DMS53 (cell line): ENCODE results near the gene QKI.
A peak's percentile ranks its signal among the peaks of the same experiment; 100 is the strongest.
"Not testable (repeated sequence)": the region's sequence is repeated elsewhere in the genome, so short reads cannot be mapped to it uniquely, and the experiment has no call there.

Source experiments
- DNase-seq: peaks from one replicate; lab custom pipeline; 2025; lab: John Stamatoyannopoulos, UW

QKI gene

DNA sequence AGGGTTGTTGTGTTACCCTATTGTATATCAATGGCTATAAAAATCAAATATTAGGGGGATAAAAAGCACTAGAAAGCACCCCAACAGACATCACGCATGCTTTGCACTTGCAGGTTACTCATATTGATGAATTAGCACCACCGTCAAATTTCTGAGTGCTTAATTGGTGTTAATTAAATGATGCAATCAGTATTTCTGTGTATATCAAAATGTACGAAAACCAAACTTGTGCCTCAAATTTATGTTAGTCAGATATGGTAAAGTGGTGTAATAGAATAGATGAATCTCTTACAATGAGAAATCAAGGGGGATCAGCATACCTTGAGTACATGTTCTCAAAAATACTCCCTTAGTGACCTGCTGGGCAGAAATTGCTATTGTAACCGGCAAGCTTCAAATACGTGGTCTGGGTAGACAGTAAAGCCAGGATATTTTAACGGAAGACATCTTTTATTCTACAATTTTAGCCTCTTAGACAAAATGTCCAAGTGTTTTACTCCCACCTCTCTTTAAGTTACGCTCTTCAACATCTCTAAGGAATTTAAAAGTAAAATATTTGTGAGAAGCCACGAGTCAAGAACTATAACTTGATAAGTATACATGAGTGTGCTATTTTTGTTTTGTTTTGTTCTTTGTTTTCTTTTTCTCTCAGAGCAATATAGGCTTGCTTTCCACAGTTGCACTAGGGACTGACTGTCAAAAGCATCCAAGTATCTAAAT is 166.0 kb downstream of the QKI start:
- DNase-seq = no peak

DNA sequence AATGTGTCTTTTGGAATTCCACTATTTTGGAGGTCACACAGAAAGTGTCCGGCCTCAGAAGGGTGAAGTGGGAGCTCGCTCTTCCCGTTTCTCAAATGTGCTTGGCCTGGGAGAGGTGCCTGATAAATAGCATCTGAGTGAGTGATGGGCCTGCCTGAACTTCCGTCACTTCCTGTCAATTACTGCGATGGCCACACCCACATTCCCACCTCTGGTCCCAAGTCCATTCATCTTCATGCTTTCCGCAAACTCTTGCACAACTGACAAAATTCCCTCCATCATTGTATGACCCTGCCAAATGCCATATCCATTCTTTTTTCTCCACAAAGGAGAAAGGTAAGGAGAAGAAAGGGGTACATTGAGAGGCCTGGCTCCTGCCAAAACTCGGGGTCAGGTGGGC is 169.0 kb downstream of the QKI start:
- DNase-seq = no peak

DNA sequence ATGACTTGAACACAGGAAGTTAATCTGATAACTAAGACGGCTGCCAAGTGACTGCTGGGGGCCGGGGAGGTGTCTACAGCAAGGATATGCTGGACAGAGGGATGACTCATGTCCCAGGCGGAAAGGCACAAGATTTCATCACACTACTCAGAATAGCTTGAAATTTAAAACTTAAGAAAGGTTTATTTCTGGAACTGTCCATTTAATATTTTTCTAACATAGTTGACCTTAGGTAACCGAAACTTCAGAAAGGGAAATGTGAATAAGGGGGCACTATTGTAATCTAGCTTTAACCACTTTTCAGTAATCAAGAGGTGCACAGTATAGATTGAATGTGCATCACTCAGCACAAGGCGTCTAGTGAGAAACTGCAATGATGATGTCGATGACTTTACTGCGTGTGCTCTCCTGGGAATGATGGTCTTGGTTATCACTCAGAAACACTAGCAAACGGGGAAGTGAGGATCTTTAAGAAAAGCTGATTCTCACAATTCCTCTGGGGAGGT is 171.5 kb downstream of the QKI start:
- no peak for DNase-seq

DNA sequence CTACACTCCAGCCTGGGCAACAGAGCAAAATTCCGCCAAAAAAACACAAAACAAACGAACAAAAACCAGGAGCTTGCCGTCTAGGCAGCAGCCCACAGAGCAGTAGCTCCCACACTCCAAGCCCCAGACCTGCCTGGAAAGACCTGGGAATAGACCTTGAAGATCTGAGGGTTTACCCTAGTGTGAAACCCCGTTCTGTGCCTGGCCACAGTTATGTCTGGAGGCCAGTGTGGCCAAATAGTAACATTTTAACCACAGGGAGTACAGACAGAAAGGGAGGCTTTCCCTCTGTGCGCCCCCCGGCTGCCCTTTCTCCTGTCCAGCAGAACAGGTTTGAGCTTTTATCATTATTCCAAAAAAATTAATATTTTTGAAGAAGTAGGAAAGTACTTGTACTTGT is 172.4 kb downstream of the QKI start:
- DNase-seq = no peak

DNA sequence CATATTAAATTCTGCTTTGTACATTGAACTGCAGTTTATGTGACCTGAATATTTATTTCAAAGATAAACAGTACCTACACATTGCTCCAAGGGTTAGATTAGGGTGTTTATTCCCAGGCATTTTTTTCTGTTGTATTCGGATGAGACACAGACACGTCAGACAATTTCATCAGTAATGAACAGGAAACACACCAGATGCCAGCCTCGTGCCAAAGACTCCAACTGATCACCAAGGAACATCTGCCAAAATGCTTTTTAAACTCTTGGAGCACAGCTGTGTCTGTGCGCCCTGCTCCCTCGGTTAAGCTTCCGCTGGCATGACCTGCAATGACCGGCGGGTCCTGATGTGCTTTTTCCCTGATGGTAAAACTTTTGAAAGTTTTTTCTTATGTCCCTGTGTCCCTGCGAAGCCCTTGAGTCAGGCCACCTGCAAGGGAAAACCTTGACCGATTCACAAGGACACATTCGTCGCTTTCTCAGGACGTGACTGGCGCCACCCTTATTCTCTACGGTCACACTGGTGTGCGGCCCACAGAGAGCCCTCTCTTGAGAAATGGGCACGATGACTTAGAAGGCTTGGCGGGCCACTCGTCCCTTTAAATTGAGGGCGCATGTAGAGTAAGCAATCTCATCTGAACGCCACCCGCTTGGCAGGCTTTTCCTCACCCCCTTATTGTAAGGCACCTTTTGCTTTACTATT is 173.9 kb downstream of the QKI start:
- no peak for DNase-seq

DNA sequence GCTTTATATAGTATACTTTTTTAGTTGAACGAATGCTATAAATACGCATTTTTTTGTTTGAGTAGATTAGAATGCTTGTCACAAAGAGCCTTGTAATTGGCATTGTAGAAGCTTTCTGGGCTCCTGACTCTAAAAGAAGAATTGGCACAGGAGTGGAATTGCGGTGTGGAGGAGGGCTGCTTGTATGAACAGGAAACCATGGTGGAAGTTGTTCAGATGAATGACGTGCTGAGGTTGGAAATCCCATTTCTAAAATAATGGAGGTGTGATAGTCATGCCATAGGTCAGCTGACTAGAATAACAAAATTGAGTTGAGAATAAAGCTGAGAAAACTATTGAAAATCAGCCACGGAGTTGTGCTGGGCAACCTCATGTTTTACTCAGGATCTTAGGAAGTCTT is 174.9 kb downstream of the QKI start:
- no peak for DNase-seq

DNA sequence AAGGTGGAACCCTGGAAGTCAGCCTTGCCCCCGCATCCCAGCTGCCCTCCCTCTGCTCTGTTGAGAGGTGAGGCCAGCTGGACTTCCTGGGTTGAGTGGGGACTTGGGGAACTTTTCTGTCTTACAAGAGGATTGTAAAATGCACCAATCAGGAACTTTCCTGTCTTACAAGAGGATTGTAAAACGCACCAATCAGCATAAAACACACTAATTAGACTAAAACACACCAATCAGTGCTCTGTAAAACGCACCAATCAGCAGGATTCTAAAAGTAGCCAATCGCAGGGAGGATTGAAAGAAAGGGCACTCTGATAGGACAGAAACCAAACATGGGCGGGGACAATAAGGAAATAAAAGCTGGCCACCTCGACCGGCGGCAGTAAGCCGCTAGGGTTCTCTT is 175.6 kb downstream of the QKI start:
- DNase-seq = not testable (repeated sequence)

DNA sequence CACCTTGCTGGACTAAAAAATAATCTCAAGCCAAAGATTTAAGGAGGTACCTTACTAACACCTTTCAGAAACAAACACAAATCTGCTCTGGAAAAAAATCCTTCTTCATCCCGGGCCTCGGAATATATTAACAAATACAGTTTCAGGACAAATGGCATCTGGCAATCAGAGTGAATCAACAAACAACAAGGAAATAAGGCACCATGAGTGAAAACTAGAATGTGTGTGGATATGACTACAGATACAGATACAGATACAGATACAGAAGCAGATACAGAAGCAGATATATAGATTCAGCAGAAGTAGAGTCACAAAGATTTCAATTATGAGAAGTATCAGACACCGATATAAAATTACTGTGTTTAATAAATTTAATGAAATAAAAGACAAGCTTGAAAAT is 178.4 kb downstream of the QKI start:
- DNase-seq = peak; percentile 4

DNA sequence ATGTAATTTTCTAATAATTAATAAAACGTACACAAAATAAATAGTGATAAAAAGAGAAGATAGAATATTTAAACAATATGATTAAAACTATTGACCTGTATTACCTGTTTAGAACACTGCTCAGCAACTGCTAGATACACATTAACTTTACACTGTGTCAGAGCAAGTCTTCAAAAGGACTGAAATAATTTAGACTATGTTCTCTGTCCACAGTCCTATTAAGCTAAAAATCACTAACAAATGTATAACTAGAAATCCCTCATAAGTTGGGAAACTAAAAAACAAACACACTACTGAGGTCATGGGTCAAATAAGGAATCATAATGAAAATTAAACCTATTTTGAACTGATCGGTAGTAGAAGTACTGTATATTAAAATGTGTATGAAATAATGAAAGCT is 181.7 kb downstream of the QKI start:
- no peak for DNase-seq

DNA sequence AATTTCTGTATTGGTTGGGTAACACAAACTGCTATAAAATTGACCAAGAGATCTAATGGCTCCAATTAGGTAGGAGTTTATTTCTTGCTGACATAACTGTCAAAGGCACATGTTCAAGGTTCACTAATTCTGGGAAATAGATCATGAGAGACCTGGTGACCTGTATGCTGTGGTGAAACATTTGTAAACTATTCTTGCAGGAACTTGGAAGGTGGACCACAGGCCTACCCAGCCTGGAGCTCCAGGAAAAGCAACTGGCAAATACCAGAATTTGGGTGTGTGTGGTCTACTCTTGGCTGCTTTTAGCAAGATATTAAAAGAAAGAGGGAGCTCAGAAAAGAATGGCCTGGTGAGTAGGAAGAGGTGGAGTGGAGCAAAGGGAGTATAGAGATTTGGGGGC is 184.6 kb downstream of the QKI start:
- no peak for DNase-seq

DNA sequence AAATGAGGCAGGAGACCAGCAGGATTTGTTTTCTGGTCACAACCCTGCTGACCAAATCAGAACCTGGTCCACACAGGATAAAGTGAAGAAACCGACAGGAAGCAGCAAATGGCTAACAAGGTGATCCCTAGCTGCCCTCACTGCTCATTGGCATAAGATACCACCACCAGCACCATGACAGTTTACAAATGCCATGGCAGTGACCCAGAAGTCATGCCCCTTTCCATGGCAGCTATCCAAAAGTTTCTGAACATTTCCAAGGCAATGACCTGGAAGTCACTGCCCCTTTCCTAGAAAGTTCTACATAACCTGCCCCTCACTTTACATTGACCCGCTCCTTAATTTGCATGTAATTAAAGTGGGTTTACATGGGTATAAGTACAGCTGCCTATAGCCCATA is 185.2 kb downstream of the QKI start:
- no peak for DNase-seq

DNA sequence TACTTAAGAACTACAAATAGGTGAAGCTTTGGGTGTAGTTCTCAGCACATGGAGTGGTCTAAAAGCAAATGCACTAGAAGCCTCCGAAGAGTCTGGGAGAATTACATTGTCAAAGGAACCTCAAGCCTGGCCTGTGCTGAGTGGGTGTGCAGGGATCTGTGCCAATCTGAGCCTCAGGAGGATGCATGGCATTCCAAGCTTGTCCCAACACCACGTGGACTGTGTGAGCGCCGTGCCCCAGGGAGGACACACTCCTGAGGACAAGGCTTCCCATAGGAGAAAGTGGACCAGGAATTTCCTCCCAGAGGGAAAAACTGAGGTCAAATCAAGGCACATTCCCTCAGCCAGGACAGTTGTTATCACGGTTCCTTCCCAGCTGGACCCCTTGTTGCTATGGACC is 185.8 kb downstream of the QKI start:
- DNase-seq = no peak

DNA sequence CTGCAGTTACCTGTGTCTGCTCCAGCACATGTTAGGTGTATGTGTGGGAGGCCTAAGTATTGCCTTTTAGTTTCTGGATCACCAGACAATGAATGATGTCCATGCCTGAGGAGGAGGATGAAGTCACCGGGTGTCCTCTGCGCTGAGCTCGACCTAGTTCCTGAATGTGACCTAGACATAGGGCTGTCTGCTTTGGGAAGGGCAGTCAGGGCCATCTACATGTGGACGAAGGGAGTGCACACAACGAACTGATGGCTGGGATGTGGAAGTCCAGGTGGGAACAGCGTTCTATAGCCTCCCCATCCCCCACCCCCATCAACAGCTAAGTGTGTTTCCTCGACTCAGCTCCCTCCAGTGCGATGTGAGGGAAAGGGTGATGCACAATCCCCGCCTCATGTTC is 186.3 kb downstream of the QKI start:
- DNase-seq = no peak

DNA sequence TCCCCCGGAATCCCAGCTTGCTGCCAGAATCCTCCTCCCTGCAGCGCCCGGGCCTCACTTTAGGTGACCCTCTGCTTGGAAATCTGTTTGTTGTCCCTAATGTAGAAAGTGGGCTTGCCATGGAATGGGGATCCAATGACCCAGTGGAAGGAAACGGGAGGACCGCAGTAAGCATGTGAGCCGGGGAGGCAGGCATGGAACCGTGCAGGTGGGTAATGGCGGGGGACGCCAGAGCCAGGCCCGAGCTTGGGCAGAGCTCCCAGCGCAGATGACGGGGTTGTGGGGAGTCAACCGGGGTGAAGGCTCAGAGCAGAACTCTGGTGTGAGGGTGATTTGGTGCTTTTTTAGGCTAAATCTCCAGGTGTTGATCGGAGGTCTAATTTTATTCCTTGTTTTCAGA is 188.3 kb downstream of the QKI start:
- DNase-seq = no peak

DNA sequence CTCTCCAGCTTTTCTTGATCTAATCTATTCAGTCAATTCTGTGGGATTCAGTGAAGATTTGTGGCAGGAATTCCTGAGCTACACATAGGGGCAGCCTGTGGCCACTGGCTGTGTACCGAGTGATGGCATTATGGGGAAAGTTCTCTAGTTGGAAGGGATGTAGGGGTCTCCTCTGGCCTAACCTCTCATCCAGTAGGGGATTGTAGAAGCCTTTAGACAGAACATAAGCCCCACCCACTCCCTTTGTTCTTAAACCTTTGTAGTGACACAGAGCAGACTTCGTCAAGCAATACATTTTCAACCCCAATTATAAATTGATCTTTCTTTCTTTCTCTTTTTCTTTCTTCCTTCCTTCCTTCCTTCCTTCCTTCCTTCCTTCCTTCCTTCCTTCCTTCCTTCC is 188.9 kb downstream of the QKI start:
- no peak for DNase-seq

DNA sequence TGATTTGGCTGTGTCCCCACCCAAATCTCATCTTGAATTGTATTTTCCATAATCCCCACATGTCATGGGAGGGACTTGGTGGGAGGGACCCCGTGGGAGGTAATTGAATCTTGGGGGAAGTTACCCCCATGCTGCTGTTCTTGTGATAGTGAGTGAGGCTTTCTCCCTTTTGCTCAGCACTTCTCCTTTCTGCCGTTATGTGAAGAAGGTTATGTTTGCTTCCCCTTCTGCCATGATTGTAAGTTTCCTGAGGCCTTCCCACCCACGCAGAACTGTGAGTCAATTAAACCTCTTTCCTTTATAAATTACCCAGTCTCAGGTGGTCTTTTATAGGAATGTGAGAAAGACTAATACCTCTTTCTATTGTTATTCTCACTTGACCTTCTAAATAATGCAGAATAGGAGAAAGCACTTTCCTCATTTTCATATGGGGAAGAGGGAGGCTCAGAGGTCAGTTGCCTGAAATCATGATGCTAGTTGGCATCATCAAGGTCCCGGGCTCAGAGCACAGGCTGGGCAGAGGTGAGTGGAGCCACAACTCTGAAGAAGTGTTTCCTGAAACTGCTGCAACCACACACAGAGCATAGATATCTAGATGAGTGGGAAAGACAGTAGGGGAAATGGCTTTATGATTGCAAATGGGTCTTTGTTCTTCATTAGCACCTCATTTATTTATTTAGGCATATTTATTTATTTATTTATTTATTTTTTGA is 191.0 kb downstream of the QKI start:
- DNase-seq = no peak

DNA sequence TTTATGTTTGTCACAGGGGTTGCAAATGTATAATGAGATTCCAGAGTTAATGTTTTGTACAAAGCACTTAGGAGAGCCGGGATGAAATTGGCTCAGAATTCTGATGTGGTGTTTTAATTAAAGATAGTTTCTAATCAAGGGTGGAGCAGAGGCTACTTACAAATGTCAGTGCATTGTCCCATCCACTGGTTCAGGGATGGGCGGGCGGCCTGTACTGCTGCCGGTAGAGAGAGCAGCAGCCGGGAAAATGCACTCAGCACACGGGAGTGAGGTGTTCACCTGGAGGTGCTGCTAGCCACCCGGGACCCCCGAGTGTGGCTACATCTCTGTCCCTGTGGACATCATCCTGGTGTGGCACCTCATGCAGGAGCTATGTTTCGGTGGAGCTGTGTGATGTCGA is 193.3 kb downstream of the QKI start:
- no peak for DNase-seq

DNA sequence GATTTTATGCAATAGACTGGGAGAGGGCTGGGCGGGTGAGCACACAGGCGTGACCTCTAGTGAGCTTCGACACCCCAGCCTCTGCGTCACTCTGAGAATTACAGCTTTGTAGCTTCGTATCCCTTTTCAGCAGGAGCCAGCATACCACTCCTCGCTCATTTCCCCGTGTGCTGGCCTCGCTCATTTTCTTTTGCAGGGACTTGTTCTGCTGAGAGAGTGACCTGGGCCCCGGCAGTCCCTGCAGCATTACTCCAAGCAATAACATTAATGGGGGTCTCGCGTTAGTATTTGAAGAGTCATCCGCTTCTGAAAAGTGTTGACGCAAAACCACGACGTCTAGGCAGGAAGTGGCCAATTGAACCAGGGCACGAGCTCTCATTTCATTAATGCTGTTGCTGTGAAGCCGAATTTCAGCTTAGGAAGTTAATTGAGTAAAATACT is 193.7 kb downstream of the QKI start:
- no peak for DNase-seq

DNA sequence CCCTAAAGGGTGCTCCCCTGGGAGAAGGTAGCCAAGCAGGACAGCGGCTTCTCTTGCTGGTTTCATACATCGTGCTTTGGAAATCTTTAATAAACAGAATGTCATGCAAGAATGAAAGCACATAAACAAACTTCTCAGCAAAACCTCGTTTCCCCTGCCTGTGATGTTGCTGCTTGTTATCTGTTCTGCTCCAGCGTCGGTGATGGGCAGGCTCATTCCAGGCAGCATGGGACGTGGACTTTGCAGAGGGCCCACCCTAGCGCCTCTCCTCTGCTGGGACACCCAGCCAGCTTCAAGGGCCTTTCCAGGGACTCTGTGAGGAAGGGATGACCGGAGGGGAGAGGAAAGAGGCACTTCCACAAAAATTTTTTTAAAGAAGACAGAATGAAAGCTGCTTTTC is 197.7 kb downstream of the QKI start:
- no peak for DNase-seq

DNA sequence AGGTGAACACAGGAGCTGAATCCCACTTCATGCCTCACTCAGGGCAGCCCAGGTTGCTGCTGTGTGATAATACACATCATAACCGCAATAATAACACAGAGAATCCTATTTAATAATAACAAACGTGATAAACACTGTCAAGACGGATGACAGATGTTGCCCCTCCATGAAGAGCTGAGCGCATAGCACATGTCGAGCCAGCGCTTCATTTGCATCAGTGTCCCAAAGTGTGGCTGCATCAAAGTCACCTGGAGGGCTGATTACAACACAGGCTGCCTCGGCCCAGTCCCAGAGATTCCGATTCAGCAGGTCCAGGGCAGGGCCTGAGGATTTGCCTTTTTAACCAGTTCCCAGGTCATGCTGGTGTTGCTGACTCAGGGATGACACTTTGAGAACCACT is 198.5 kb downstream of the QKI start:
- no peak for DNase-seq

DNA sequence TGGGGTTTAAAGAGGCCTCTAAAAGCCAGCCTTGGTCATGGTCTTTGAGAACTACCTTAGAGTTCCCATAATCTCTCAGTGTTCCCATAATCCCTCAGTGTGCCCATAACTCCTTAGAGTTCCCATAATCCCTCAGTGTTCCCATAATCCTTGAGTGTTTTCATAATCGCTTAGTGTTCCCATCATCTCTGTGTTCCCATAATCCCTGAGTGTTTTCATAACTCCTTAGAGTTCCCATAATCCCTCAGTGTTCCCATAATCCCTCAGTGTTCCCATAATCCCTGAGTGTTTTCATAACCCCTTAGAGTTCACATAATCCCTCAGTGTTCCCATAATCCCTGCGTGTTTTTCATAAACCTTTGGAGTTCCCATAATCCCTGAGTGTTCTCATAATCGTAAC is 199.2 kb downstream of the QKI start:
- DNase-seq = no peak

DNA sequence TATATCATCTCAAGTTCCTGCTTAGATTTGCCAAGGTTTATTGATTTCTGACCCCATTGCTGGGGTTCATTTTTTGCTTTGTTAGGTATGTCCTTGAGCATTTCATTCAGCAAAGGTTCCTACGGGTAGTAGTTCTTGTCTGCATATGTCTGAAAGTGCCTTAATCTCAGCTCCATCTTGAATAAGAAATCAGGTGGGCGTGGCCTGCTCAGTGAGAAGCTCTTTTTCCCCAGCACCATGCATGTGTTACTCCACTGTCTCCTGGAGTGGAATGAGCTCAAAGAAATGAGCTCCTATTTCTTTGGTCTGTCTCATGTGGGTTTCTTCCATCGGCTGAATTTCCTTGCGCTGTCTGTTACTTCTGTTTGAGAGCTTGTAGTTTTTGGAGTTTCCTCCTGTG is 201.9 kb downstream of the QKI start:
- no peak for DNase-seq

DNA sequence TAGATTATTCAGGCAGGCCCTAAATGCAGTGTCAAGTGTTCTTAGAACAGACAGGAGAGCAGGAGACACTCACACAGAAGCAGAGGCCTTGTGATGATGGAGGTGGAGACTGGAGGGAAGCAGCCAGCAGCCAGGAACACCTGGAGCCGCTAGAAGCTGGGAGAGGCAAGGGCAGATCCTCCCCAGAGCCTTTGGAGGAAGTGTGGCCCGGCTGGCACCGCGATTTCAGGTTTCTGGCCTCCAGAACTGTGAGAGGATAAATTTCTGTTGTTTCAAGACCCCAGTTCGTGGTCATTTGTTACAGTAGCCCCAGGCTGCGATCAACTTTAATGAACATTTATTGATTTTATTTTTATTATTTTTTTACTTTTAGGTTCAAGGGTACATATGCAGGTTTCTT is 203.0 kb downstream of the QKI start:
- no peak for DNase-seq
